HepG2 (cell line): ENCODE measurements around the gene PRR15L. TPM values are rescaled to one million over a fixed set of nuclear protein-coding genes. Genes with fewer than 3 reads are reported as not detected.

Experiments used
- BCL6 ChIP-seq: IDR thresholded peaks from 2 replicates; pipeline ENCODE4 v1.6.1; 2016; ENCODE audit warnings: missing genetic modification reagents, missing compliant biosample characterization
- CREM ChIP-seq, 2 experiments: sonication (generic) in 1 of 2; formaldehyde crosslinking in 1 of 2; IDR thresholded peaks; 2 replicates each; pipeline versions ENCODE4 v1.4.0 to v1.6.1; 2016 to 2020; ENCODE audit warnings: antibody characterized with exemption in 1 of 2, mild to moderate bottlenecking in 1 of 2, missing genetic modification reagents in 1 of 2
- GABPA ChIP-seq, 2 experiments: IDR thresholded peaks; 2 replicates each; pipeline ENCODE4 v1.6.1; 2011 to 2016; ENCODE audit warnings: low read depth in 2 of 2, low read length in 1 of 2, missing biosample characterization in 1 of 2, missing genetic modification characterization in 1 of 2
- HIVEP1 ChIP-seq: sonication (generic); formaldehyde crosslinking; IDR thresholded peaks from 2 replicates; pipeline ENCODE4 v1.4.0; 2020; ENCODE audit warnings: mild to moderate bottlenecking, missing genetic modification reagents
- KMT2A ChIP-seq: sonication (generic); formaldehyde crosslinking; IDR thresholded peaks from 2 replicates; pipeline ENCODE4 v1.4.0; 2020; ENCODE audit warnings: missing genetic modification reagents
- NKX3-1 ChIP-seq: sonication (generic); formaldehyde crosslinking; IDR thresholded peaks from 2 replicates; pipeline ENCODE4 v1.5.0; 2020; ENCODE audit warnings: missing genetic modification reagents
- PAX8 ChIP-seq: sonication (generic); formaldehyde crosslinking; IDR thresholded peaks from 2 replicates; pipeline ENCODE4 v1.8.0; 2022; ENCODE audit warnings: mild to moderate bottlenecking, missing genetic modification reagents, borderline replicate concordance
- POLR2AphosphoS5 ChIP-seq: IDR thresholded peaks from 2 replicates; pipeline ENCODE4 v1.6.1; 2012; ENCODE audit warnings: low read depth, low read length
- SMARCC2 ChIP-seq: fragments of 450-650 bp; IDR thresholded peaks from 2 replicates; pipeline ENCODE4 v1.6.1; 2017; ENCODE audit warnings: antibody characterized with exemption, mild to moderate bottlenecking
- TBX2 ChIP-seq: sonication (generic); formaldehyde crosslinking; IDR thresholded peaks from 2 replicates; pipeline ENCODE4 v1.5.0; 2020; ENCODE audit warnings: missing genetic modification reagents, mild to moderate bottlenecking, borderline replicate concordance
- ZBTB1 ChIP-seq: sonication (generic); formaldehyde crosslinking; IDR thresholded peaks from 2 replicates; pipeline ENCODE4 v1.4.0; 2020; ENCODE audit warnings: missing genetic modification reagents, borderline replicate concordance
- ZKSCAN1 ChIP-seq: fragments of 150-350 bp; IDR thresholded peaks from 2 replicates; pipeline ENCODE4 v1.6.1; 2014; ENCODE audit warnings: low read length
- ZNF143 ChIP-seq: sonication (generic); formaldehyde crosslinking; IDR thresholded peaks from 2 replicates; pipeline ENCODE4 v1.4.0; 2020; ENCODE audit warnings: missing genetic modification reagents
- ZNF234 ChIP-seq: sonication (generic); formaldehyde crosslinking; conservative IDR thresholded peaks from 2 replicates; pipeline ENCODE4 v1.5.1; 2020; ENCODE audit warnings: mild to moderate bottlenecking, missing genetic modification reagents
- ZNF333 ChIP-seq: sonication (generic); formaldehyde crosslinking; IDR thresholded peaks from 2 replicates; pipeline ENCODE4 v1.4.0; 2020; ENCODE audit warnings: mild to moderate bottlenecking, missing genetic modification reagents, borderline replicate concordance
- ZNF562 ChIP-seq: sonication (generic); formaldehyde crosslinking; IDR thresholded peaks from 2 replicates; pipeline ENCODE4 v1.8.0; 2022; ENCODE audit warnings: missing genetic modification reagents, borderline replicate concordance
- ZNF563 ChIP-seq: sonication (generic); formaldehyde crosslinking; IDR thresholded peaks from 2 replicates; pipeline ENCODE4 v1.8.0; 2022; ENCODE audit warnings: mild to moderate bottlenecking, moderate library complexity, missing genetic modification reagents
- ZNF615 ChIP-seq: sonication (generic); formaldehyde crosslinking; IDR thresholded peaks from 2 replicates; pipeline ENCODE4 v1.5.0; 2020; ENCODE audit warnings: mild to moderate bottlenecking, missing genetic modification reagents, borderline replicate concordance
- polyA plus RNA-seq, 8 experiments: library from polyadenylated mRNA; depleted of rRNA in 3 of 8; stranded (reverse) in 7 of 8; unstranded in 1 of 8; fragments of >200 nt; fragmentation: Illumina TruSeq in 4 of 8; extraction: Trizol in 4 of 8; gene quantifications; 2 replicates each; pipeline versions ENCODE4 v1.2.1 to v1.2.3, GENCODE V29; 2011 to 2016; ENCODE audit warnings: low read depth in 4 of 8, missing spikeins in 1 of 8, mixed read lengths in 1 of 8; ENCODE audit not compliant: insufficient read depth in 1 of 8
- total RNA-seq, 5 experiments: library from RNA; depleted of rRNA; stranded (reverse); fragments of >200 nt; fragmentation: Illumina TruSeq; extraction: Trizol; gene quantifications; 2 replicates each; pipeline ENCODE4 v1.2.3, GENCODE V29; 2016; ENCODE audit warnings: low read depth in 1 of 5
- TF ChIP-seq, protein P1 (sequence below): sonication (generic); formaldehyde crosslinking; IDR thresholded peaks from 2 replicates; pipeline ENCODE4 v1.4.0; 2020; ENCODE audit warnings: mild to moderate bottlenecking, missing genetic modification reagents
- TF ChIP-seq, protein P2 (sequence below): sonication (generic); formaldehyde crosslinking; IDR thresholded peaks from 2 replicates; pipeline ENCODE4 v1.8.0; 2022; ENCODE audit warnings: mild to moderate bottlenecking, missing genetic modification reagents, moderate library complexity
- TF ChIP-seq, protein P3 (sequence below): sonication (generic); formaldehyde crosslinking; IDR thresholded peaks from 2 replicates; pipeline ENCODE4 v1.5.0; 2020; ENCODE audit warnings: mild to moderate bottlenecking, missing genetic modification reagents
- TF ChIP-seq, protein P4 (sequence below): sonication (generic); formaldehyde crosslinking; IDR thresholded peaks from 2 replicates; pipeline ENCODE4 v1.4.0; 2020; ENCODE audit warnings: missing genetic modification reagents
- TF ChIP-seq, protein P5 (sequence below), 2 experiments: fragments of 450-650 bp in 1 of 2; sonication (generic) in 1 of 2; formaldehyde crosslinking; IDR thresholded peaks; 2 replicates each; pipeline versions ENCODE4 v1.5.0 to v1.8.0; 2020 to 2022; ENCODE audit warnings: mild to moderate bottlenecking in 1 of 2, missing genetic modification reagents in 1 of 2

Gene PRR15L
- total and polyA plus RNA-seq, 2 of the 13 experiments (the other 11 are each of a cell fraction or from before 2014, with no cell fraction given): 0.44 to 2.0 TPM

DNA sequence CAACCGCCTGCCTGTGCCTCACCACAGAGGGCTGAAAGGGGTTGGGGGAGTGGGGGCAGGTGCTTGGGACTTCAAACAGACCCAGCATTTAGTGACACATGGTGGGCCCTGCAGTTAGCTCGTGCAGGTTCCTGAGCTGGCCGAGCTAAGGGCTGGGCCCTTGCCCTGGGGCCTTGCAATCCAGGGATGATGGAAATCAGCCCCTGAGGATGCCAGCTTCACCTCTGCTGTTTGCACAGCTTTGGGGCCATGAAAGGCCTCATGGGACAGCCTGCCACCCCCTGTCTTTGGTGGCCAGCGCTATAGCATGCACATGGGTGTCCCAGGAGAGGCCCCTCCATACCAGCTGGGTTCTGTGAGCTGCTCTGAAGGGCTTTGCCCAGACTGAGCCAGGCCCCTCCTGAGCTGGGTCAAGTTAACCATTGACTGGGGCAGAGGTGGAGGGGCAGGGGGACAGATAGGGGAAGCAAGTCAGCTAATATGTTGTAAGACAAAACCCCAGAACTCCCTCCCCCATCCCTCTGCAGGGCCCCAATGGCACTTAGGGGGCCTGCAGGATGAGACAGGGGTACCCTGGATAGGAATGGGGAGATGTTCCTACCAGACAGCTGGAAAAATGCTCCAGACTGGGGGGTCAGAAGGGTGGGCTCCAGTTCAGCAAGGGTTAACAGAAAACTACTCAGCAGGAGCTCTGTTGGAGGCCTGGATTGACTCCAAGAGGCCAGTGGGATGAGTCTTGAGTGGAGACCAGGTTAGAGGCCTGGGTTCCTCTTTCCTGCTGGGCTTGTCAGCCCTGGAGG, 692 bp downstream of the PRR15L start (continued):
- TF ChIP-seq GABPA (IDR thresholded peaks at IDR 0.05; ENCODE audit: low read depth, low read length) (no peak), GABPA (CRISPR knock-in tag; IDR thresholded peaks at IDR 0.05; ENCODE audit: low read depth) (no peak), ZNF615 (no peak), HIVEP1 (peak; percentile 66; the same call in 1 of the 2 replicates), ZNF562 (CRISPR knock-in tag) (no peak), SMARCC2 (no peak), ZNF333 (CRISPR knock-in tag) (no peak), ZNF563 (CRISPR knock-in tag) (no peak), ZNF143 (no peak; the same call in 1 of the 2 replicates), CREM (IDR thresholded peaks at IDR 0.05) (no peak), CREM (CRISPR knock-in tag; IDR thresholded peaks at IDR 0.05) (no peak), POLR2AphosphoS5 (peak; percentile 56), BCL6 (CRISPR knock-in tag) (no peak; the same call in 1 of the 2 replicates), ZNF234 (CRISPR knock-in tag) (no peak), PAX8 (CRISPR knock-in tag) (no peak), TBX2 (CRISPR knock-in tag) (no peak; the same call in 1 of the 2 replicates), ZBTB1 (CRISPR knock-in tag) (no peak), NKX3-1 (CRISPR knock-in tag) (no peak), ZKSCAN1 (no peak), KMT2A (no peak)
- TF ChIP-seq, protein P1, sequence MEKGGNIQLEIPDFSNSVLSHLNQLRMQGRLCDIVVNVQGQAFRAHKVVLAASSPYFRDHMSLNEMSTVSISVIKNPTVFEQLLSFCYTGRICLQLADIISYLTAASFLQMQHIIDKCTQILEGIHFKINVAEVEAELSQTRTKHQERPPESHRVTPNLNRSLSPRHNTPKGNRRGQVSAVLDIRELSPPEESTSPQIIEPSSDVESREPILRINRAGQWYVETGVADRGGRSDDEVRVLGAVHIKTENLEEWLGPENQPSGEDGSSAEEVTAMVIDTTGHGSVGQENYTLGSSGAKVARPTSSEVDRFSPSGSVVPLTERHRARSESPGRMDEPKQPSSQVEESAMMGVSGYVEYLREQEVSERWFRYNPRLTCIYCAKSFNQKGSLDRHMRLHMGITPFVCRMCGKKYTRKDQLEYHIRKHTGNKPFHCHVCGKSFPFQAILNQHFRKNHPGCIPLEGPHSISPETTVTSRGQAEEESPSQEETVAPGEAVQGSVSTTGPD (CRISPR knock-in tag): peak; percentile 54
- TF ChIP-seq, protein P2, sequence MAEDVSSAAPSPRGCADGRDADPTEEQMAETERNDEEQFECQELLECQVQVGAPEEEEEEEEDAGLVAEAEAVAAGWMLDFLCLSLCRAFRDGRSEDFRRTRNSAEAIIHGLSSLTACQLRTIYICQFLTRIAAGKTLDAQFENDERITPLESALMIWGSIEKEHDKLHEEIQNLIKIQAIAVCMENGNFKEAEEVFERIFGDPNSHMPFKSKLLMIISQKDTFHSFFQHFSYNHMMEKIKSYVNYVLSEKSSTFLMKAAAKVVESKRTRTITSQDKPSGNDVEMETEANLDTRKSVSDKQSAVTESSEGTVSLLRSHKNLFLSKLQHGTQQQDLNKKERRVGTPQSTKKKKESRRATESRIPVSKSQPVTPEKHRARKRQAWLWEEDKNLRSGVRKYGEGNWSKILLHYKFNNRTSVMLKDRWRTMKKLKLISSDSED (CRISPR knock-in tag): no peak
- TF ChIP-seq, protein P3, sequence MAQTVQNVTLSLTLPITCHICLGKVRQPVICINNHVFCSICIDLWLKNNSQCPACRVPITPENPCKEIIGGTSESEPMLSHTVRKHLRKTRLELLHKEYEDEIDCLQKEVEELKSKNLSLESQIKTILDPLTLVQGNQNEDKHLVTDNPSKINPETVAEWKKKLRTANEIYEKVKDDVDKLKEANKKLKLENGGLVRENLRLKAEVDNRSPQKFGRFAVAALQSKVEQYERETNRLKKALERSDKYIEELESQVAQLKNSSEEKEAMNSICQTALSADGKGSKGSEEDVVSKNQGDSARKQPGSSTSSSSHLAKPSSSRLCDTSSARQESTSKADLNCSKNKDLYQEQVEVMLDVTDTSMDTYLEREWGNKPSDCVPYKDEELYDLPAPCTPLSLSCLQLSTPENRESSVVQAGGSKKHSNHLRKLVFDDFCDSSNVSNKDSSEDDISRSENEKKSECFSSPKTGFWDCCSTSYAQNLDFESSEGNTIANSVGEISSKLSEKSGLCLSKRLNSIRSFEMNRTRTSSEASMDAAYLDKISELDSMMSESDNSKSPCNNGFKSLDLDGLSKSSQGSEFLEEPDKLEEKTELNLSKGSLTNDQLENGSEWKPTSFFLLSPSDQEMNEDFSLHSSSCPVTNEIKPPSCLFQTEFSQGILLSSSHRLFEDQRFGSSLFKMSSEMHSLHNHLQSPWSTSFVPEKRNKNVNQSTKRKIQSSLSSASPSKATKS: no peak
- TF ChIP-seq, protein P4, sequence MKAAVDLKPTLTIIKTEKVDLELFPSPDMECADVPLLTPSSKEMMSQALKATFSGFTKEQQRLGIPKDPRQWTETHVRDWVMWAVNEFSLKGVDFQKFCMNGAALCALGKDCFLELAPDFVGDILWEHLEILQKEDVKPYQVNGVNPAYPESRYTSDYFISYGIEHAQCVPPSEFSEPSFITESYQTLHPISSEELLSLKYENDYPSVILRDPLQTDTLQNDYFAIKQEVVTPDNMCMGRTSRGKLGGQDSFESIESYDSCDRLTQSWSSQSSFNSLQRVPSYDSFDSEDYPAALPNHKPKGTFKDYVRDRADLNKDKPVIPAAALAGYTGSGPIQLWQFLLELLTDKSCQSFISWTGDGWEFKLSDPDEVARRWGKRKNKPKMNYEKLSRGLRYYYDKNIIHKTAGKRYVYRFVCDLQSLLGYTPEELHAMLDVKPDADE: no peak
- TF ChIP-seq, protein P5, sequence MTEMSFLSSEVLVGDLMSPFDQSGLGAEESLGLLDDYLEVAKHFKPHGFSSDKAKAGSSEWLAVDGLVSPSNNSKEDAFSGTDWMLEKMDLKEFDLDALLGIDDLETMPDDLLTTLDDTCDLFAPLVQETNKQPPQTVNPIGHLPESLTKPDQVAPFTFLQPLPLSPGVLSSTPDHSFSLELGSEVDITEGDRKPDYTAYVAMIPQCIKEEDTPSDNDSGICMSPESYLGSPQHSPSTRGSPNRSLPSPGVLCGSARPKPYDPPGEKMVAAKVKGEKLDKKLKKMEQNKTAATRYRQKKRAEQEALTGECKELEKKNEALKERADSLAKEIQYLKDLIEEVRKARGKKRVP (CRISPR knock-in tag; IDR thresholded peaks at IDR 0.05): no peak
